ENCODE data around the gene DUOXA2.

- TF ChIP-seq CTCF (IDR thresholded peaks at IDR 0.05) (no peak), POLR2A (IDR thresholded peaks at IDR 0.05) (no peak)
Observed at GRCh38 chr15:45155739-45156138, 41.6 kb downstream of the DUOXA2 start.
